ENCODE data around the gene CLECL1.

Gene CLECL1

GRCh38 chr12:9736936-9737705, 4.2 kb upstream of the CLECL1 start:
- Histone ChIP-seq H3K36me3 (ENCODE audit: control insufficient read depth, insufficient read depth, low read length) (no peaks in the 10 kb centered on the region), H3K4me1 (ENCODE audit: control insufficient read depth, insufficient read depth, low read length, poor library complexity, severe bottlenecking) (no peaks in the 10 kb centered on the region), H3K4me3 (ENCODE audit: extremely low read depth, insufficient read depth, low read length, poor library complexity, severe bottlenecking) (no peak overlapping the region), H3K9me3 (ENCODE audit: control insufficient read depth, low read length) (no peaks in the 10 kb centered on the region), H3K27ac (ENCODE audit: low read depth, low read length, severe bottlenecking) (no peak overlapping the region)
- WGBS, 2 experiments (ENCODE audit: insufficient coverage in 2 of 2) = 83% methylated on average over 1 of the region's 3 CpGs; no CpG with 5 or more reads in 1 of the 2 experiments

- Histone ChIP-seq H3K36me3 (ENCODE audit: control insufficient read depth, insufficient read depth, low read length) (no peaks in the 10 kb centered on the region), H3K4me3 (ENCODE audit: extremely low read depth, insufficient read depth, low read length, poor library complexity, severe bottlenecking) (no peak overlapping the region)
- WGBS, 2 experiments (ENCODE audit: insufficient coverage in 2 of 2) = 100% methylated on average over 1 of the region's 3 CpGs
Measured at GRCh38 chr12:9735601-9736000, 2.7 kb upstream of the CLECL1 start.

GRCh38 chr12:9731797-9732196, 1.1 kb downstream of the CLECL1 start:
- no CpG with 5 or more reads among the region's 2 CpGs for WGBS, 2 experiments (ENCODE audit: insufficient coverage in 2 of 2)
- Histone ChIP-seq H3K4me1 (ENCODE audit: control insufficient read depth, insufficient read depth, low read length, poor library complexity, severe bottlenecking) (no peaks in the 10 kb centered on the region), H3K9me3 (ENCODE audit: control insufficient read depth, low read length) (no peaks in the 10 kb centered on the region), H3K27ac (ENCODE audit: low read depth, low read length, severe bottlenecking) (no peak overlapping the region), H3K36me3 (ENCODE audit: control insufficient read depth, insufficient read depth, low read length) (no peaks in the 10 kb centered on the region), H3K4me3 (ENCODE audit: extremely low read depth, insufficient read depth, low read length, poor library complexity, severe bottlenecking) (no peak overlapping the region)

More at GRCh38 chr12:9735601-9736000, 2.7 kb upstream of the CLECL1 start:
- no peaks in the 10 kb centered on the region for H3K9me3 ChIP-seq (ENCODE audit: control insufficient read depth, low read length)
- H3K4me1 ChIP-seq (ENCODE audit: control insufficient read depth, insufficient read depth, low read length, poor library complexity, severe bottlenecking) = no peaks in the 10 kb centered on the region
- H3K27ac ChIP-seq (ENCODE audit: low read depth, low read length, severe bottlenecking) = no peak overlapping the region

GRCh38 chr12:9731393-9731792, 1.5 kb downstream of the CLECL1 start:
- no peak overlapping the region for H3K27ac ChIP-seq (ENCODE audit: low read depth, low read length, severe bottlenecking)
- no peaks in the 10 kb centered on the region for H3K4me1 ChIP-seq (ENCODE audit: control insufficient read depth, insufficient read depth, low read length, poor library complexity, severe bottlenecking)
- 100% methylated on average over 1 of the region's 6 CpGs; no CpG with 5 or more reads in 1 of the 2 experiments for WGBS, 2 experiments (ENCODE audit: insufficient coverage in 2 of 2)
- no peaks in the 10 kb centered on the region for H3K36me3 ChIP-seq (ENCODE audit: control insufficient read depth, insufficient read depth, low read length)
- no peak overlapping the region for H3K4me3 ChIP-seq (ENCODE audit: extremely low read depth, insufficient read depth, low read length, poor library complexity, severe bottlenecking)
- H3K9me3 ChIP-seq (ENCODE audit: control insufficient read depth, low read length) = no peaks in the 10 kb centered on the region

GRCh38 chr12:9730591-9730990, 2.3 kb downstream of the CLECL1 start:
- Histone ChIP-seq H3K36me3 (ENCODE audit: control insufficient read depth, insufficient read depth, low read length) (no peaks in the 10 kb centered on the region), H3K9me3 (ENCODE audit: control insufficient read depth, low read length) (no peaks in the 10 kb centered on the region), H3K4me3 (ENCODE audit: extremely low read depth, insufficient read depth, low read length, poor library complexity, severe bottlenecking) (no peak overlapping the region), H3K27ac (ENCODE audit: low read depth, low read length, severe bottlenecking) (no peak overlapping the region), H3K4me1 (ENCODE audit: control insufficient read depth, insufficient read depth, low read length, poor library complexity, severe bottlenecking) (no peaks in the 10 kb centered on the region)
- WGBS, 2 experiments (ENCODE audit: insufficient coverage in 2 of 2) = 62 to 83% methylated on average over 3 to 4 of the region's 6 CpGs

GRCh38 chr12:9730011-9730410, 2.9 kb downstream of the CLECL1 start:
- Histone ChIP-seq H3K4me1 (ENCODE audit: control insufficient read depth, insufficient read depth, low read length, poor library complexity, severe bottlenecking) (no peaks in the 10 kb centered on the region), H3K4me3 (ENCODE audit: extremely low read depth, insufficient read depth, low read length, poor library complexity, severe bottlenecking) (no peak overlapping the region), H3K9me3 (ENCODE audit: control insufficient read depth, low read length) (no peaks in the 10 kb centered on the region), H3K27ac (ENCODE audit: low read depth, low read length, severe bottlenecking) (no peak overlapping the region), H3K36me3 (ENCODE audit: control insufficient read depth, insufficient read depth, low read length) (no peaks in the 10 kb centered on the region)
- WGBS, 2 experiments (ENCODE audit: insufficient coverage in 2 of 2) = 100% methylated on average over 1 of the region's 3 CpGs; no CpG with 5 or more reads in 1 of the 2 experiments

- Histone ChIP-seq H3K4me3 (ENCODE audit: extremely low read depth, insufficient read depth, low read length, poor library complexity, severe bottlenecking) (no peak overlapping the region), H3K27ac (ENCODE audit: low read depth, low read length, severe bottlenecking) (no peak overlapping the region), H3K9me3 (ENCODE audit: control insufficient read depth, low read length) (no peaks in the 10 kb centered on the region), H3K4me1 (ENCODE audit: control insufficient read depth, insufficient read depth, low read length, poor library complexity, severe bottlenecking) (no peaks in the 10 kb centered on the region), H3K36me3 (ENCODE audit: control insufficient read depth, insufficient read depth, low read length) (no peaks in the 10 kb centered on the region)
Measured at GRCh38 chr12:9729082-9729481, 3.8 kb downstream of the CLECL1 start.

GRCh38 chr12:9727813-9728212, 5.1 kb downstream of the CLECL1 start:
- no CpG with 5 or more reads among the region's 1 CpG for WGBS, 2 experiments (ENCODE audit: insufficient coverage in 2 of 2)
- H3K9me3 ChIP-seq (ENCODE audit: control insufficient read depth, low read length) = no peaks in the 10 kb centered on the region

GRCh38 chr12:9725213-9725870, 7.6 kb downstream of the CLECL1 start:
- no CpG with 5 or more reads among the region's 2 CpGs for WGBS, 2 experiments (ENCODE audit: insufficient coverage in 2 of 2)
- Histone ChIP-seq H3K4me1 (ENCODE audit: control insufficient read depth, insufficient read depth, low read length, poor library complexity, severe bottlenecking) (peaks cover 6% of the 10 kb centered on the region), H3K27ac (ENCODE audit: low read depth, low read length, severe bottlenecking) (no peak overlapping the region), H3K9me3 (ENCODE audit: control insufficient read depth, low read length) (no peaks in the 10 kb centered on the region), H3K36me3 (ENCODE audit: control insufficient read depth, insufficient read depth, low read length) (no peaks in the 10 kb centered on the region), H3K4me3 (ENCODE audit: extremely low read depth, insufficient read depth, low read length, poor library complexity, severe bottlenecking) (no peak overlapping the region)

More at GRCh38 chr12:9727813-9728212, 5.1 kb downstream of the CLECL1 start:
- Histone ChIP-seq H3K27ac (ENCODE audit: low read depth, low read length, severe bottlenecking) (no peak overlapping the region), H3K36me3 (ENCODE audit: control insufficient read depth, insufficient read depth, low read length) (no peaks in the 10 kb centered on the region), H3K4me1 (ENCODE audit: control insufficient read depth, insufficient read depth, low read length, poor library complexity, severe bottlenecking) (no peaks in the 10 kb centered on the region), H3K4me3 (ENCODE audit: extremely low read depth, insufficient read depth, low read length, poor library complexity, severe bottlenecking) (no peak overlapping the region)

GRCh38 chr12:9724023-9724422, 8.9 kb downstream of the CLECL1 start:
- peaks cover 6% of the 10 kb centered on the region for H3K4me1 ChIP-seq (ENCODE audit: control insufficient read depth, insufficient read depth, low read length, poor library complexity, severe bottlenecking)
- H3K9me3 ChIP-seq (ENCODE audit: control insufficient read depth, low read length) = no peaks in the 10 kb centered on the region
- WGBS, 2 experiments (ENCODE audit: insufficient coverage in 2 of 2) = 100% methylated on average over 1 of the region's 1 CpG; no CpG with 5 or more reads in 1 of the 2 experiments
- no peak overlapping the region for H3K27ac ChIP-seq (ENCODE audit: low read depth, low read length, severe bottlenecking)
- H3K36me3 ChIP-seq (ENCODE audit: control insufficient read depth, insufficient read depth, low read length) = no peaks in the 10 kb centered on the region
- no peak overlapping the region for H3K4me3 ChIP-seq (ENCODE audit: extremely low read depth, insufficient read depth, low read length, poor library complexity, severe bottlenecking)

Measured in mesodermal cell (in vitro differentiated cells).